HG03442 (cell line): ENCODE results near the gene SLC9C1.

ENCODE experiments used
- ATAC-seq: cut with Tn5 transposase; IDR thresholded peaks from one replicate; pipeline ENCODE4 v1.9.1; 2021; ENCODE audit warnings: mild to moderate bottlenecking, moderate library complexity; ENCODE audit not compliant: unreplicated experiment

SLC9C1 gene

GRCh38 chr3:112132975-112133448, 161.0 kb downstream of the SLC9C1 start, which contains the start of gene GCSAM:
Gene GCSAM (minus strand): TSS chr3:112133248. CDS start chr3:112133120, 128 bp downstream.
- peak; percentile 78 for ATAC-seq

DNA sequence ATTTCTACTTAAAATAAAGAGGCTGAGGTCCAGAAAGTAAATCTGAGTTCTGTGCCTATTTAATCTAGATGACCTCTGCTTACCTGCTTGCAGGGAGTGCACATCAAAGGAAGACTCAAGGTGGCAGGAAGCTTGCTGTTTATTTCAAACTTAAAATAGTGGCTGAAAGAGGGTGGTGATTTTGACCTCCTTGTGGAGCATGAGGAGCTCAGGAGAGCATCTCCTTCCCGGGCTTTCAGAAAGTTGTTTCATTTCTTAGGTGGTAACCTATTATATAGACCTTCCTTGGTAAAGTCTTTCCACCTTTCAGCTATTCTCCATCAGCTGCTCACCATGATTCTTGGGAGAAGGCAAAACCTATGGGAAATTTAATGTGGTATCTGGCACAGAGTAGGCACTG, 161.5 kb downstream of the SLC9C1 start:
- ATAC-seq: no peak

- no peak for ATAC-seq
Observed at GRCh38 chr3:112132088-112132487, 161.9 kb downstream of the SLC9C1 start.

GRCh38 chr3:112131111-112131510, 162.9 kb downstream of the SLC9C1 start:
- ATAC-seq: no peak

DNA sequence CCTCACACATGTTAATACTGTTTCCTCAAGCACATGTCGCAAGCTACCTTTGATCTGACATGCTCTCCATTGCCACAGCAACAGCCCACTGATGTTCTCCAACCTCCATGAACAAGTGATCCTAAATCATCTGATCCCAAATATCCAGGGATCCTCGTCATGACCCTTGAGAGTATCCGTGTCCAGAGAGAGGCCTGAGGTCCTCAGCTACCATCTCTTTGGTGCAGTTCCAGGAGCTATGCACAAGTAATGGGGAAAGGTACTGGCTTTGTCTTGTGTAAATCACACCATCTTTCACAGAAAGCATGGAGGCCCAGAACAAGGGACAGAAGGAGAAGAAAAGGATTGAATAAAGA, 163.4 kb downstream of the SLC9C1 start:
- ATAC-seq: no peak

DNA sequence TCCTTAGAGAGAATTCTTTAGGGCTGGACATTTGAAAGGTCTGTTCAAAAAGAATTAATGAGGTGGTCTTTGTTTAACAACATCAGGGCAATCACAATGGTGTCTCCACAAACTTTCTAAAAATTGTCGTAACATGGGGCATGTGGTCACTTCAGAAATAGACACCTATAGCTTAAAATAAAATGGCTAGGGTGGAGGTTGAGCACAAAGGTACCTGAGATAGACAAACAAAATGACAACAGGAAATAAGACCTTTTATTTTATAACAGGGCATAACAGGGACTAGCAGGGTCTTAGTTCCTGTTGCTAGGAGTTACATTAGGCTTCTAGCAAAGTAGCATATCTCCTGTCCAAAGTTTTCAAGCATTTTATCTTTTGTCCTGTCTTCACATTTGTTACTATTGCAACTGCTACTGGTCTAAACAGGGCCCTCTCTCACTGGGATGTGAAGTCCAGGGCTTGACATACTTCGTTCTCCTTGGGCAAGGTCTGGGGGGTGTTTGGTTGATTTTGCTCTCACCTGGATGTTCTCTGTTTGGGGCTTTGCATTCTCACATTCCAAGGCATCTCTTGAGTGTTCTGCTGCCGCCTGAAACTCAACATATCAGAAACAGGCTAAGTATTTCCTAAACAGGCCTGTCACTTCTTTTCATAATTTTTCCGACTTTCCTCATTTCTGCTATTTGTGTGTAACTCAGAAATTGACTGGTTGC, 163.9 kb downstream of the SLC9C1 start:
- ATAC-seq: no peak

DNA sequence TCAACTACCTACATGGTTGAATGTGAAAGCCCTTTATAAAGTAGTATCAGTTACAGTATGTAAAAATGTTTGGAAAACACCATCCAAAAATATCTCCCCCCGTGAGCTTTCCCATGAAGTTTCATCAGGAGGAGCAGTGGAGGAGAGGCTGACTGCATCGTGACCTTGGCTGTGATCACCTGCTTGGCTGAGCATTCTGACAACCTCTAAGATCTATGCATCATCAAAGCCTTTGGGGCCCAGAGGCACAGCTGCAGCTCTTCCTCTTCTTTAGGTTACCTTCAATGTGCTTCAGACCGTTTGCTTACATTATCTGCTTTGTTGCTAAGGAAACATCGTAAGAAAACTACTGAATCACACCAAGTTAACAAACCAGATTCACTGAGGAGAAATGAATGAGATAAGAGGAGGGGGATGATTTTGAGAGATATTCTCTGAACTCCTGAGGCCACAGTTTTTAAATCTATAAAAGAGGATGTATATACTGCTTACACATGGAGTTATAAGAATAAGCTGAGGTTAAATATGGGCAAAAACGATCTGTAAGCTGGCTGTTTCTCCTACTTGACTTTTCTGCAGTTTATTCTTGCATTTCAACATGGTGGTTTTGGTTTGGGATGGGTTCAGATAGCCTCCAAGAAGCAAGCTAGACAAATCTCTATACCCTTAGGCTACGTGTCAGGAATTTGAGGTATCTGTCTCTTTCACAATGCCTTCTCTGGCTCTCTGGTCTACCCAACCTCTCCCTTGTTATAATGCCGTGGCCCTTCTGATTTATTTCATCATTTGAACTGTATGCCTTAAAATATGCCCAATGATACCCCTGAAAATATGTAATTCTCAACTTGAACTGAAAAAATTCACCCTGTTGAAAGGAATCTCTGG, 164.9 kb downstream of the SLC9C1 start:
- ATAC-seq: peak; percentile 36

- peak; percentile 30 for ATAC-seq
Observed at GRCh38 chr3:112127522-112128494, 166.2 kb downstream of the SLC9C1 start.

DNA sequence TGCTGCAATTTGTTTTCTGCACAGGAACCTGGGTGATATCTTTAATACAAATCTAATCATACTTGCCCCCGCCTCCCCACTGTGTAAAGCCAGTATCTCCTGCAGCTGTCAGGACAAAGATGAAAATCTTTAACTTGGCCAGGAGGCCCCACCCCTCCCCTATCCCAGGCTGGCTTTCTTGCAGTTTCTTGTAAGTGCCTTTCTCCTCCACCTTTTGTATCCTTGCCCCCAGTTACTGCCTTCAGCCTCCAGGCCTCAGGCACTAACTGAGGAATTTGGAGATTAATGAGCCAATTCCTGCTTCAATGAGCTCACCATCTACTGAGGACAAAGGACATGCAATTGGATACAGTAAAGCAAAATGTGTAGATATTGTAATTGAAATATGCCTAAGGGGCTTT, 167.5 kb downstream of the SLC9C1 start:
- ATAC-seq: no peak

GRCh38 chr3:112124907-112125607, 169.0 kb downstream of the SLC9C1 start:
- ATAC-seq: no peak

DNA sequence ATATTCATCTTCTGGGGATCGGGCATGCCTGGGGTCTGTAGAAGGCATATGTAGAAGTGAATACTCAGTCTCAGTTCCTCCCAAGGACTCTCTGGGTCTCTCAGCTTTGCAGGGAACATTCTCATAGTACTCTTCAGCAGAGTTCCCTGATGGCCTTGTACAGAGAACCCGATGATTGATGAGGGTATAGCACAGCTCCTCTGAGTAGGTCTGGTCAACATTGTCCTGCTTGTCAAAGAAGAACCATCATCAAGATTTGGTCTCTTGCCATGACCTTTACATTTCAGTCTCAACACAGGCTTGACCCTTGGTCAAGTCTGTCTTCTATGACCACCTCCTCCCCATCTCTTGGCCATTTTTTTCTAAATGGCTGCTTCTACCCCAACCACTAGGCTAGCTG, 170.5 kb downstream of the SLC9C1 start:
- ATAC-seq: no peak

GRCh38 chr3:112122870-112123269, 171.1 kb downstream of the SLC9C1 start:
- ATAC-seq: no peak

- ATAC-seq: no peak
Observed at GRCh38 chr3:112121577-112122547, 172.2 kb downstream of the SLC9C1 start.

DNA sequence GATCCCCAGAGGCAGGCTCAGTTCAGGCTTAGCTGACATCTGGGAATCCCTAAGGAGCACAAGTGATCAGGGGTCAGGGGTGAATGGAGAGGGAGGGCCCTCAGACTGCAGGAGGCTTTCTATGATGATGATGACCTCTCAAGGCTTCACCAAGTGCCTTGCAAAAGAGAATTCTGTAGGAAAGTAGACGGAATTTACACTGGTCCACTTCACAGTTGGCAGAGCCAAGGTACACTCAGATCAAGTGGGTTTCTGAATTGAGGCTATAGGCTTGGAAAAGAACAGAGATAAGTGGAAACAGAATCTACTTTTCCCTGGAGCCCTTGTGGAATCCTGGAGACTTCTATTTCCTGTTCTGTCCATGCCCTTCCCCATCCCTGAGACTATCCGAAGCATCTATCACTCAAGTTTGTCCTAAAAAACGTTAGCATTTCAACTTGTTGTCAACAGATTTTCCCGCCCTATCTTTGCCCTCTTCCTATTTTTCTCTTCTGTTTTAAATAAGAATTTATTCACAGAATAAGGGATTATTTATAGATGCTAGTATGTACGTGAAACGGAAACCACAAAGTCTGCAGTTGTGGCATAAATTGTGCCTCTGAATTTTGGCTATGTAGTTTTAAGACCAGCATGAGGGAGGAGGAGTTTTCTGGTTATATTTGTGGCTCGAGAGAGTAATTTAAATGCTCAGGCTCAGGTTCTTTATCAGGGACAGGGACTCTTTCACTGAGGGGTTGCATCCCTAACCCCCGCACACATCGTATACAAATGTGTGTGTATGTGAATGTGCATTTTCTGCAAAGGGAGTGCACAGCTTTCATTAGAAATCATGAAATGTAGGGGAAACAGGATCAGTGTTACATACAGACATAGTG, 173.8 kb downstream of the SLC9C1 start:
- ATAC-seq: peak; percentile 30

DNA sequence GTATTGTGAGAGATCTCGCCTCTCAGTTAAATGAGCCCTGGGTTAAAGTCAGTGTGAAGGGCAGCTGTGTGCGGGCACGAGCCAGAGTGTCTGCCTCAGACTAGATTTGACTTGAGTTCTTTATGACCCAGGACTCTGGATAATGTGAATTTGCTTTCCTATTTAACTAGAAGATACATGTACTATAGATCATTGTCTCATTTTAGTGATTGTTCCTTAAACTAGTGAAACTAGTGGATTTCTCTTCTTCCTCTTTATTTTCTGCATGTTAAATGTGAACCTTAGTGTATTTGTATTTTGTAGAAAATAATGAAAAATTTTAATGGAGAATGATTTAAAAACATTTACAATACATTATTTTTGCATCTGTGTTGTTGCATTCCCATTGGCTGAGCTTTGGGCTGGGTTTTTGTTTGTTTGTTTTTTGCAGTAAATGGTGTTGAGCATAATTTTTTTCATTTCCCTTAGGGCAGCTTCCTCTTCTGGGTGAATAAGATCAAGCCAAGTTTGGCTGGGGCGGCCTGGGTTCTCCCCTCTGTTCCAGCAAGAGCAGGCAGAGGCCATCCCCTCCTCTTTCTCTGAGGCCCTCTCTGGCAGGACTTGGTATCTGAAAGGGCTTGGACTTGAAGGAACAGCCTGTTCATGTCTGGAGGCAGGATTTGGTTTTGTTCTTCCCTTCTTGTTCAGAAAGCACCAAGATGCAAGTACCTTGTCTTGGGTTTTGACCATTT, 176.0 kb downstream of the SLC9C1 start:
- peak; percentile 24 for ATAC-seq

- no peak for ATAC-seq
Observed at GRCh38 chr3:112117415-112117814, 176.6 kb downstream of the SLC9C1 start.

GRCh38 chr3:112116748-112117186, 177.2 kb downstream of the SLC9C1 start:
- ATAC-seq: no peak
